NCI-H1436 (cell line): Measurements from ENCODE around the gene PRKCE.
"Not testable (repeated sequence)": the region's sequence is repeated elsewhere in the genome, so short reads cannot be mapped to it uniquely, and the experiment has no call there.

Experiments
- DNase-seq: peaks from one replicate; lab custom pipeline; 2025; lab: John Stamatoyannopoulos, UW

Gene PRKCE

GRCh38 chr2:45911538-45911937 lies 260.1 kb downstream of the PRKCE start:
- DNase-seq, result no peak

- no peak for DNase-seq
These were observed 260.6 kb downstream of the PRKCE start for GRCh38 chr2:45912109-45912508.

- no peak for DNase-seq
These were observed 262.1 kb downstream of the PRKCE start for GRCh38 chr2:45913539-45913938.

GRCh38 chr2:45915523-45915922 lies 264.0 kb downstream of the PRKCE start:
- no peak for DNase-seq

- DNase-seq, result not testable (repeated sequence)
These were observed 266.2 kb downstream of the PRKCE start for GRCh38 chr2:45917561-45918176.

- DNase-seq, result no peak
These were observed 267.1 kb downstream of the PRKCE start for GRCh38 chr2:45918463-45919159.

- no peak for DNase-seq
These were observed 267.7 kb downstream of the PRKCE start for GRCh38 chr2:45919160-45919650.

GRCh38 chr2:45919711-45920111 lies 268.2 kb downstream of the PRKCE start:
- DNase-seq, result no peak

- no peak for DNase-seq
These were observed 270.4 kb downstream of the PRKCE start for GRCh38 chr2:45921921-45922320.

- peak; percentile 50 for DNase-seq
These were observed 271.1 kb downstream of the PRKCE start for GRCh38 chr2:45922577-45922988.

- DNase-seq, result no peak
These were observed 272.2 kb downstream of the PRKCE start for GRCh38 chr2:45923701-45924100.

- DNase-seq, result no peak
These were observed 273.6 kb downstream of the PRKCE start for GRCh38 chr2:45925026-45925425.

- DNase-seq, result no peak
These were observed 274.3 kb downstream of the PRKCE start for GRCh38 chr2:45925636-45926366.

GRCh38 chr2:45928946-45929345 lies 277.5 kb downstream of the PRKCE start:
- no peak for DNase-seq

- DNase-seq, result no peak
These were observed 278.4 kb downstream of the PRKCE start for GRCh38 chr2:45929674-45930395.

- DNase-seq, result no peak
These were observed 278.9 kb downstream of the PRKCE start for GRCh38 chr2:45930396-45930792.

GRCh38 chr2:45932278-45932975 lies 281.0 kb downstream of the PRKCE start:
- DNase-seq, result no peak

GRCh38 chr2:45935791-45936622 lies 284.5 kb downstream of the PRKCE start:
- DNase-seq, result peak; percentile 78

- DNase-seq, result no peak
These were observed 285.1 kb downstream of the PRKCE start for GRCh38 chr2:45936623-45936979.

GRCh38 chr2:45937990-45938389 lies 286.5 kb downstream of the PRKCE start:
- no peak for DNase-seq
